COLO668 (cell line): ENCODE data around the gene AEBP2.

Experiments
- DNase-seq: peaks from one replicate; lab custom pipeline; 2025; ENCODE audit not compliant: unreplicated experiment; lab: John Stamatoyannopoulos, UW

AEBP2 gene

DNA sequence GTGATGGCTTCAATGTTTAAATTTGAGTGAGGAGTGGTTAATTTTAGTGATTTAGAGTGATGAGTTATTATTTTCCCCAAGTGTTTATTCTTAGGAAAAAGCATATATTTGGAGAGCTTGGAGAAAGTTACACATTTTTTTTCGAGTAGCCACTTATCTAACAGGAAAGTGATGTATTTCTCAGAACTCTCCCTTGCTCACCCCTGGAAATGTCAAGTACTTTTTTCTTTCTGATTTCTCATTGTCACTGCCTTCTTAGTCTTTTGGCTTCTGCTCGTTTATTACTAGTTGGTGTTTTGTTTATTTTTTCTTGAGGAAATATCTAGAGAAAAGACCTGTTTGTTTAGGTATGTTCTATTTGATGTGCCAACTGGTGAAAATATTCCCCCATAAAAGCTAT is 58.8 kb downstream of the AEBP2 start:
- DNase-seq: no peak

GRCh38 chr12:19499030-19499429 is 59.7 kb downstream of the AEBP2 start:
- DNase-seq: no peak

DNA sequence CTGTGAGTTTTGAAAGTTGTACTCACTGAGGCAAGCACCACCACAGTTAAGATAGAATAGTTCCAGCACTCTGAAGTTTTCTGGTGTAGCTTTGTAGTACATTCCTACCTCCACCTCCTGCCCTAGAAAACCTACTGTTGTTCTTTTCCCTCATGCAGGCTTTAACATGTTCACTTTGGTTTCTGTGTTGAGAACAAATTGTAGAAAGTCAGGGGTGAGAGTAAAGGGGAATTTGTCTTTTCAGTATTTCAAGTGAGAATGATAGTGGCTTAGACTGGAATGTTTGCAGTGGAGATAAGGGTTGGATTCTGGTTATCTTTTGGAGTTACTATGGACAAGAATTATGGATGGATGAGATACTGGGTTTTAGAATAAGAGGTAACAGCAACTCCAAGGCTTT is 67.2 kb downstream of the AEBP2 start:
- DNase-seq: no peak

- DNase-seq: no peak
Observed at GRCh38 chr12:19507823-19508222, 68.5 kb downstream of the AEBP2 start.

DNA sequence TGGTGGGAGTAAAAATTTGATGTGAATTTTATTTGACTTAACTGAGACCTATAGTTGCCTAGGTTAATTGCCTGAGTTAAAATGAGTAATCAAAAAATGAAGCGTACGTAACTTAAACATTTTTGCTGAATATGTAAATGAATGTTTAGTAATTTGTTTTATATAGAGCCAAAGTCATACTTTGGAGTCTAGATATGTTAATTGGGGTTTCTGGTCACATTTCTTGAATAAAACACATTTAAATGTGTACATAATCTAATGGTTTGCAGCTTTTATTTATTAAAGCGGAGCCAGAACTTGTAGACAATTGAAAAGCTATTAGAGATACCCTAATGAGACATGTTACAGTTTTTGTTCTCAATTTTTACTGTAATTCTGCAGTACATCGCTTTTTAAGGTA is 71.2 kb downstream of the AEBP2 start:
- DNase-seq: no peak

DNA sequence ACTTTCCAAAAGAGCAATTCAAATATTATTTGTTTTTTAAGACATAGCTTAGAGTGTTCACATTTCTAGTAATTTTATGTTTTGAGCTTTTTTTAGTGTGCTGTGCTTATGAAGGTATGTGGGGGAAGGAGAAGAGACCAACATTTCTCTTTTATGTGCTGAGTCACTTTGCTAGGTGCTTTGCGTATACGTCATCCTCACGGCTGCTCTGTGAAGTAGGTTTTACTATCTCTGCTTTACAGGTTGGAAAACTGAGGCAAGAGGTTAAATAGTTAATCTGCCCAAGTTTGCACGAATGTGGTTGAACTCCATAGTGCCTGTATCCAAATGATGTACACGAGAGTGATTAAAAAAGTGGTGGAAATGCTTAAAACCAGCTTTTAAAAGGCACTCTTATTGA is 75.9 kb downstream of the AEBP2 start:
- DNase-seq: no peak

DNA sequence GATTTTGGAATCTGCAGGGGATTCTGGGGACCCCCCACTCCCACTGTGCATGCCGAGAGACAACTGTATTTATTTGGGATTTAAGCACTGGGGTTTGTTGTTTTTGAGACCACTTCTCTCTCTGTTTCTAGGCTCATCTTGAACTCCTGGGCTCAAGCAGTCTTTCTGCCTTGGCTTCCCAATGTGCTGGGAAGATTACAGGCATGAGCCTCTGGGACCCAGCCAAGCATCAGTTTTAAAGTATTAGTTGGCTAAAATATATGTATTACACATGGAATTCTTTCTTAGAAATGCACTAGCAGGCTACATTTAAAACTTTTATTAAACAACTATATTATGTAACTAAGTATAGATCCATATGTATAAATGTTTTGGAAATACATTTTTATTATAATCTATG is 78.3 kb downstream of the AEBP2 start:
- no peak for DNase-seq

DNA sequence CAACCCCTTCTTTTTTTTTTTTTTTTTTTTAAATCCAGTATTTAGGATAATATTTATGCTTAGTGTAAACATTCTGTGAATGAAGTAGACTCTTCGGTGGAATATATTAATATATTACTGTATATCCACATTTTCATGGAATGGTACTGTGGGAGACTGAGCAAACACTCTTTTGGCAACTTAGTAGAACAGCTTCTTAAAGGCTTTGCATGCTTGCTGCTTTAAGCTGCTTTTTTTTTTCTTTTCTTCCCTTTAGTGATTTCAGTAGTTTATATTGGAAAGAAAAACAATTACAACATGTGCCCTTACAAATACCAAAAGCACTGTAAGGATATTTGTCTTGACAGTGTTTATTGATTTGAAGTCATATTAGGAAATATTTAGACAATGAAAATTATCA is 78.9 kb downstream of the AEBP2 start:
- DNase-seq: no peak

DNA sequence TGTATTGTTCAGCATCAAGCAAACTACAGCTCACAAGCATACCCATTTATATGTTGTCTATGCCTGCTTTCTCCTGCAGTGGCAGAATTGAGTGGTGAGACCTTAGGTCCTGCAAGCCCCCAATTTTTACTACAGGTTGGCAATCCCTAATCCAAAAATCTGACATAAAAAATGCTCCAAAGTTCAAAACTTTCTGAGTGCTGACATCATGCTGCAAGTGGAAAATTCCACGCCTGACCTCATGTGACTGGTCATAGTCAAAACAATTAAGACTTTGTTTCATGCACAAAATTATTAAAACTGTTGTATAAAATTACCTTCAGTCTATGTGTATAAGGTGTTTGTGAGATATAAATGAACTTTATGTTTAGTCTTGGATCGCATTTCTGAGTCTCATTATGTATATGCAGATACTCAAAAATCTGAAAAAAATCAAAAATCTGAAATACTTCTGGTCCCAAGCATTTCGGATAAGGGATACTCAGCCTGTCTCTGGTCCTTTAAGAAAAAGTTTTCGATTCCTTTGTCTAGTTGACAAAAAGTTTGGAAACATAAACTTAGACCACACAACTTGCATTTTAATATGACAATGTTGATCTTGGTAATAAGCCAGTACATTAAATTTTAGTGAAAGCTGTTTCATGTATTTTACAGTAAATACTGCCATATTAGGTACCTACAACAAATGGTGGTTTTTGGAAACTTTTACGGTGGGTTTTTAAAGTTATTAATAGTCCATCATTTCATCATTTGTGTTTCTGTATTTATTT is 81.5 kb downstream of the AEBP2 start:
- DNase-seq: no peak

GRCh38 chr12:19525274-19525673 is 86.0 kb downstream of the AEBP2 start:
- DNase-seq: no peak

DNA sequence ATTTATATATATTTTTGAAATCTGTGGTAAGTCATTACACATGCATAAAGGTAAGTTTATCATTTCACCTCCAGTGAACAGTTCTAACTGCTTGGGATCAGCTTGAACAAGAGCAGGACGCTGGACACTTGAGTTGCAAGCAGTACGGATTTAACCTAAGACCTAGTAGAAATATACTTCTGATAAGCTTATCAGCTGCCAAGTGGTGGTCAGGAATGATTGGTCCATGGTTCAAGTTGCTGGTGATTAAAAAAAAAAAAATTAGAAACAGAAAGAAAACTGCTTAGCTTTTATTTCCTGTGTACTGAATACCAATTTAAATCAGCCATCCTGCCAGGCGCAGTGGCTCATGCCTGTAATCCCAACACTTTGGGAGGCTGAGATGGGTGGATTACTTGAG is 88.6 kb downstream of the AEBP2 start:
- DNase-seq: no peak

- DNase-seq: no peak
Observed at GRCh38 chr12:19528750-19529149, 89.5 kb downstream of the AEBP2 start.

DNA sequence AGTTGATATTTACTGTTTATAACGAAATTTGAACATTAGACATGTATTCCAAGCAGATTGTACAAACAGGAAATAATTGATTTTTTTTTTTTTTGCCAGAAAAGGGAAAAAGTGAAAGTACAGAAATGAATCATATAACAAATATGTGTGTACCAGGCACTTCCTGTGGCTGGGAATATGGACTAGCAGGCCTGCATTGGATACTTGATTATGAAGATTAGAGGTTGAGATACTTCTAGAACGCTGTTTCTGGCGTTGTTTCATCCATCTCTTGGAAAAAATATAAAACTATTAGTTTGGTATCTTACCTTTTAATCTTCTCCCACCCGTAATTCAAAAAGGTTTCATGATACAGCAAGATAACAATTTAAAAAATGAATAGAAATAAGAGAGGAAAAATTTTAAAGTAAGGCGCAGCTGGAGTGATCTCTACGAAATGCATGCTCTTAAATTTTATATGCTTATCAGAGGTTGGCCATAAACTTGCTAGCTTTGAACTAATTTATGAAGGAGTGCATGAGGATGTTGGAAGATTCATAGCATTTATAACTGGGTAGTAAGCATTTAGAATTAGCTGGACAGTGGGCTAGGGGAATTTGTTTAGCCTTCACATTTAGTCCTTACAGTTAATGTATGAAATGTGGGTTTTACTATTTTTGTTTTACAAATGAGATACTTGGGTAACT is 90.8 kb downstream of the AEBP2 start:
- no peak for DNase-seq

- DNase-seq: no peak
Observed at GRCh38 chr12:19530637-19531023, 91.3 kb downstream of the AEBP2 start.

DNA sequence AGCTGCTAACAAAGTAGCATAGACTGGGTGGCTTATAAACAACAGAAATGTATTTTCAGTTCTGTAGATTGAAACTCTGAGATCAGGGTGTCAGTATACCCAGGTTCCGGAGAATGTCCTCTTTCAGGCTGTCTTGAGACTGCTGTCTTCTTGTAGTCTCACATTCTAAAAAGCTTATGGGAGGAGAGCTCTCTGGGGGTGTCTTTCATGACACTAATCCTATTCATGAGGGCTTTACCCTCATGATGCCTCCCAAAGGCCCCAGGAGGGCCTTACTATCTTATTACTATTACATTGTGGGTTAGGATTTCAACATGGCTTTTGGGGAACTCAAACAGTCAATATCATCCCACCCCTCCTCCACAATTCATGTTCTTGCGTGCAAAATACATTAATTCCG is 94.3 kb downstream of the AEBP2 start:
- DNase-seq: no peak

DNA sequence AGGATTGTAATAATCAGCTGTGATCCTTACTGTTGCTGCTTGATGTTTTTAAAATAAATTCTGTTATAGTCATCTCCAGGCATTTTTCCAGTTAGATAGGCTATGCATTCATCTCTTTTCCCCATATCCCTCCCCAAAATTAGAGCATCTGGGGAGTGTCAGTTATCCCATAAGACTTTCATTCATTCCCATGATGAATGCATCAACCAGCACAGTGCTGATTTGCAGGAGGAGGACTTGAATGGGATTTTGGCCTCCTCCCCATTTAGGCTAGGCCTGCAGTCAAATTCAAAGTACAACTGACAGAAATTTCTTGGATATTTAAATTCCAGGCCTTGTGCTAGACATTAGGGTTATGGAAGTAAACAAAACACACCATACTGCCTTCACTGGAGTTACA is 99.8 kb downstream of the AEBP2 start:
- DNase-seq: no peak

- no peak for DNase-seq
Observed at GRCh38 chr12:19539836-19540235, 100.5 kb downstream of the AEBP2 start.

GRCh38 chr12:19542606-19543005 is 103.3 kb downstream of the AEBP2 start:
- no peak for DNase-seq

DNA sequence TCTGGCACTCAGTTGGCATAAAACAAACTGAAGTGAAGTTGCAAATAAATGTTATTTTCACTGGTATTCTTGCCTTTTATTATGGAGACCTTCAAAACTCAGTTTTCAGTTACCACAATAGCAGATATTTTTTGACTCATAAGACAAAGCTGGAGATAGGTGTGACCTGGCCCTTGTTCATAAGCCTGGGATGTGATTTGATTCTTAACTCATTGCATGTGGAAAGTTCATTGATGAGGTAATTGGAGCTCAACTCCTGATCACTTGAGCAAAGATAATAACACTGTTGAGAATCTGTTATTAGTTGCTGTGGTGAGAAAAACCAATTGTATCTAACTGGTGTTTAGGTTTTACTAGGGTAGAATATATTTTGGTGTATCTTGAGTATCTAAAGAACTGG is 105.1 kb downstream of the AEBP2 start:
- no peak for DNase-seq

DNA sequence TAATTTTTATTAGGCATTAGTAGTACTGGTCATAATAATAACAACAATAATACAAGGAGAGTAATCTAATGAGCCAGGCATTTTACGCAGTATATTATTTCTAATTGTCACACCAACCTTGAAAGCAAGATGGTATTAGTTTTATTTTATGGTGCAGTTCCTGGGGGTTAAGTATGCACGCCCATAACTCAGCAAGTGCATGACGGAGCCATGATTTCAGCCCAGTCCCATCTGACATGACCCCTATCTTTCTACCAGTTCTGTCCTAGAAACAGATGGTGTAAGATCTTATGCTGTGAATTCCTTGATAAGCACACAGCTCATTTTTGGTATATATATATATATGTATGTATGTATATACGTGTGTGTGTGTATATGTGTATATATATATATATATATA is 106.0 kb downstream of the AEBP2 start:
- DNase-seq: no peak

DNA sequence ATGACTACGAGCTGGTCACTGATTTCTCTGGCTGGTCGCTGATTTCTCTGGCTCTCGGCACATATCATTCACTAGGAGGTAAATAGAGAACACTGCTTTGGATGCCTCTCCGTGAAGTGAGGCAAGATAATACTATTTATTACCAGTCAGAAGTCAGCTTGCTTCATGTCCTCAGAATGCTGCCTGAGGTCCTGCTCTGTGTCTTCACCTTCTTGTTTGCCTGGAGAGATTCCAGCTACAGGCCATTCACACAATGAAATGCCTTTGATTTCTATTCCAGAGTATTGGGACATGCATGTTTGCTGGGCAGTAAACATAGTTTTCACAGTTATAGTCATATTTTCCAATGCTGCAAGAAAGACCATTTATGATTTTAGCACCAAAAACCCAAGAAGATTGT is 106.7 kb downstream of the AEBP2 start:
- no peak for DNase-seq

- DNase-seq: no peak
Observed at GRCh38 chr12:19546611-19547162, 107.4 kb downstream of the AEBP2 start.

- no peak for DNase-seq
Observed at GRCh38 chr12:19547271-19547671, 108.0 kb downstream of the AEBP2 start.
